GM12874 (cell line): ENCODE data around the gene SH2D3C.

Experiments
- TF ChIP-seq, protein P1 (sequence below): IDR thresholded peaks from 2 replicates; pipeline ENCODE4 v1.5.1; 2011; ENCODE audit warnings: low read depth, mild to moderate bottlenecking, control low read depth, low read length, moderate library complexity; ENCODE audit not compliant: insufficient read depth

The SH2D3C gene

DNA sequence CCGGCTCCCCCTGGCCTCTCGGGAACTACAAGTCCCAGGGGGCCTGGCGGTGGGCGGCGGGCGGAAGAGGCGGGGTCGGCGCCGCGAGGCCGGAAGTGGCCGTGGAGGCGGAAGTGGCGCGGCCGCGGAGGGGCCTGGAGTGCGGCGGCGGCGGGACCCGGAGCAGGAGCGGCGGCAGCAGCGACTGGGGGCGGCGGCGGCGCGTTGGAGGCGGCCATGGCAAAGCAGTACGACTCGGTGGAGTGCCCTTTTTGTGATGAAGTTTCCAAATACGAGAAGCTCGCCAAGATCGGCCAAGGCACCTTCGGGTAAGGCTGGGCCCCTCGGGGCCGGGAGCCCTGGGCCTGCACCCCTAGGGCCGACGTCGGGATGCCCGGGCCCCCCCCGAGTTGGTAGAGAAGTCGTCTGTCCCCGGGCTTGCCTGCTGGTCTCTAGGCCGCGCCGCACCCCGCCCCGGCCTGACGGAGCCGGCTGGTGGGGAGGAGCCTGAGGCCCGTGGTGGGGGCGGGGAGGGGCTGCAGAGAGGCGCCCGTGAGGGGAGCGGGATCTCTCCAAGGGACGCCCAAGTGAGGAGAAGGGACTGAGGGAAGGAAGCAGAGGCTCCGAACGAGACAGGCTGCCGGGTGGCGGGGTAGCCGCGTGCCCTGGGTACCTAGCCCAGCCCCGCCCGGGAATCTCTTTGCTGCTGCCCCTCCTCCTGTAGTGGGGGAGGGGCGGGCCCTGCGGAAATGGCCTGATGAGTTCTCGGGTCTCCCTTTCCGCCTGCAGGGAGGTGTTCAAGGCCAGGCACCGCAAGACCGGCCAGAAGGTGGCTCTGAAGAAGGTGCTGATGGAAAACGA, 7.7 kb upstream of the SH2D3C start, which contains the start of gene CDK9:
CDK9 (plus strand) TSS at position 102 of the 840 bp plus-strand sequence; CDS start at position 217, 115 bp downstream.
- TF ChIP-seq, protein P1, sequence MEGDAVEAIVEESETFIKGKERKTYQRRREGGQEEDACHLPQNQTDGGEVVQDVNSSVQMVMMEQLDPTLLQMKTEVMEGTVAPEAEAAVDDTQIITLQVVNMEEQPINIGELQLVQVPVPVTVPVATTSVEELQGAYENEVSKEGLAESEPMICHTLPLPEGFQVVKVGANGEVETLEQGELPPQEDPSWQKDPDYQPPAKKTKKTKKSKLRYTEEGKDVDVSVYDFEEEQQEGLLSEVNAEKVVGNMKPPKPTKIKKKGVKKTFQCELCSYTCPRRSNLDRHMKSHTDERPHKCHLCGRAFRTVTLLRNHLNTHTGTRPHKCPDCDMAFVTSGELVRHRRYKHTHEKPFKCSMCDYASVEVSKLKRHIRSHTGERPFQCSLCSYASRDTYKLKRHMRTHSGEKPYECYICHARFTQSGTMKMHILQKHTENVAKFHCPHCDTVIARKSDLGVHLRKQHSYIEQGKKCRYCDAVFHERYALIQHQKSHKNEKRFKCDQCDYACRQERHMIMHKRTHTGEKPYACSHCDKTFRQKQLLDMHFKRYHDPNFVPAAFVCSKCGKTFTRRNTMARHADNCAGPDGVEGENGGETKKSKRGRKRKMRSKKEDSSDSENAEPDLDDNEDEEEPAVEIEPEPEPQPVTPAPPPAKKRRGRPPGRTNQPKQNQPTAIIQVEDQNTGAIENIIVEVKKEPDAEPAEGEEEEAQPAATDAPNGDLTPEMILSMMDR = no peak

DNA sequence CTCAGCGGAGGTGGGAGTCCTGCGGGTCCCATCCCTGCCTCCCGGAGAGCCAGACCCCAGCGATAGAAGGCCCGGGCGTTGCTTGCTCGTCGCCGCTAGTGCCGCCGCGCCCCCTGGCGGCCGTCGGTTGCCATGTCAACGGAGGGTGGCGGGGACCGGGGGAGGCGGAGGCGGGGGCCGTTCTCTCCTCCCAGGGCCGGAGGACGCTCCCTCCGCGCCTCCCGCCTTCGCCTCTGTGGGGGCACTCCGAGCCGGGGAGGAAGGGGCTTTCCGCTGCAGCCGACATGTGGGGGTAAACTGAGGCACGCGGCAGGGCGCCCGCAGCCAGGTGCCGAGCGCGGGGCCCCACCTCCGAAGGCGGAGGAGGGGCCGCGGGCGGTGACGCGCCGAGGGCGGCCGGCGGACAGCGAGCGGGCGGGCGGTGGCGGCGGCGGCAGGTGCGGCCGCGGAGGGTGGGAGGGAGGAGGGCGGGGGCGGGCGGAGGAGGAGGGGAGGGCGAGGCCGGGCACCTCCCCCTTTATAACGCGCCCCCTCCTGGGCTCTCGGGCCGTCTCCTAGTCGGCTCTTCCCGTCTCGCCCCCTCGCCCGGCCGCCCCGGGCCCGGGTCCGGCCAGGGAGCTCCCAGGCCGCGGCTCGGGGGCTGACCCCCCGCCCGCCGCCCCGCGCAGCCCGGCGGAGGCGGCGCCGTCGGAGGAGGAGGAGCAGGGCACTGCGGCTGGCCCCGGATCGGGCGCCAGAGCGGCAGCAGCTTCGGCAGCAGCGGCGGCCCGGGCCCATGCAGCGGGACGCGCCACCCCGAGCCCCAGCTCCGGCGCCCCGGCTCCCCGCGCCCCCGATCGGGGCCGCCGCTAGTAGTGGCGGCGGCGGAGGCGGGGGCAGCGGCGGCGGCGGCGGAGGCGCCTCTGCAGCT, 6.8 kb upstream of the SH2D3C start:
- TF ChIP-seq, protein P1 = peak; percentile 91

DNA sequence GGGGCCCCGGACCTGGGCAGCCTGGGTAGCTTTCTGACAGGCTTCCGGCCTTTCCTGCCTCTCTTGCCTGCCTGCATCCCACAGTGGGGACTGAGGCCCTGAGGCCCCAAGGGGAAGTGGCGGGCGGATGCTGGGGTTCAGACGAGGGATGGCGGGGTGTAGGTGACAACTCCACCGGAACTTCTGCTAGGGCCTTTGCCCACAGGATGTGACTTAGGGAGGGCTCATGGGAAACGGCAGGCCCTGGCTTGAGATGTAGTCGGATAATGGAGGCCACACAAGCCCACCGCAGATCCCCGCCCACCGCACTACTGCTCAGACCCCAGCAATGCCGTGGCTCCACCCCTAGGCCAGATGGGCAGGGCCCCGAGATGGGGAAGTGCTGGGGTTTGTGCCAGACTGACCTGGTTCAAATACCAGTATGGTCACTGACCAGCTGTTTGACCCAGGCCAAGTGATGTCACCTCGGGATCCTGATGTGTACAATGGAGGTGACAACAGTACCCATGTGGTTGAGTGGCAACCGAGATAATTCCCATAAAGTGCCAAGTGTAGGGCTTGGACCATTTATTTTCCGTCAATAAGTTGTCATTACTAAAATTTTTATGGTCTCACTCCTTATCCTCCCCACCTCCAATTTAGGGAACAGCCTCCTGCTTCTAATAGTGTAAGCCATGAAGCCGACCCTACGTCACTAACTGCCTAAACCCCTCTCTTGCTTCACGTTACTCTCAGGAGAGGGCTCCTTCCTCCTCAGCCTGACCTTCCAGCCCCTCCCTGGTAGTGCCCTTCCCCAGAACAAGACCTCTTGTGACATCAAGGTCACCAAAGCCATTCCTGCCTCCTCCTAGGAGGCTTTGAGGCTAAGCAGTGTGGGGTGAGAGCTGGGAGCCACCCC, 4.9 kb upstream of the SH2D3C start:
- TF ChIP-seq, protein P1 = no peak

DNA sequence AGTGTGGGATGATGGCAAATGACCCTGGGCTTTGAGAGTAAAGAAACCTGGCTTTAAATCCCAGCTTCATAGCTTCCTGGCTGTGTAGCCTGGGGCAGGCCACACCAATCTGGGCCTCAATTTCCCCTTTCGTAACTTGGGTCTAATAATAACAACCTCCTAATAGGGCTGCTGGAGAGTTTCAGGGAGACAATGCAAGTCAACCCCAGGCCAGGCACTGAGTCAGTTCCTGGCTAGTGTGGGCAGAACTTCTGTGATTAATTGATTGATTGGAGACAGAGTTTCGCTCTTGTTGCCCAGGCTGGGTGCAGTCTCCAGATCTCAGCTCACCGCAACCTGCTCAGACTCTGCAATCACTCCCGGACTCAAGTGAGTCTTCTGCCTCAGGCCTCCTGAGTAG, 3.3 kb upstream of the SH2D3C start:
- TF ChIP-seq, protein P1 = no peak

DNA sequence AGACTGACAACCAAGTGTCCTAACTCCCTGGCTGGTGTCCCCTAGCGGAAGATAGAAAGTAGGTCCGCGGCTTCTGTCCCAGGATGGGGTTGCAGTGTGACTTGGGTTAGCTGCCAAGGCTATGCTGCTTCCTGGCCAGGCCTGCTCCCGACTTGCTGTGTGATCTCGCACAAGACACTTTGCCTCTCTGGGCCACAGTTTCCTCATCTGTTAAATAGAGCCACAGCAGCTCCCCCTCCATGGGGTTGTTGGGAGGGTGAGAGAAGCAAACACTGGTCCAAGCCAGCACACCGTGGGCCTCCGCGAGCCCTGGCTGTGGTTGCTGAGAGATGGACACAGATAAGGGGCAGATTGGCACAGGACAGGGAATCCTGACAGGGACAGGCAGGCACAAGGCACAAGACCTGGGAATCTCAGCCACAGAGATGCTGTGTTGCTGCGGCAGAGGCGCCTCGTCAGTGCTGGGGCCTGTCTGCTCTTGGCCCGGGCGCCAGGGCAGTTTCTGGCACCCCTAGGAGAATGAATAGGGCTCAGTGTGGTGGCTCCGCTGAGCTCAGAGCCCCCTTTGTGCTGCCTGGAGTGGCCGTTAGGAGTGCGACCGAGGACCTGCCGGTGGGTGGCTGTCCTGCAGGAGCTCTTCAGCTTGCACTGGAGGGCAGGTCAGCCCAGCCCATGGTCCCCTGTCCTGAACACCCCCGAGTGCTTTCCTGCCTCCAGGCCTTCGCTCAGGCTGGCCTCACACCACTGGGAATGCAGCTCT, 1.8 kb upstream of the SH2D3C start:
- TF ChIP-seq, protein P1 = no peak

DNA sequence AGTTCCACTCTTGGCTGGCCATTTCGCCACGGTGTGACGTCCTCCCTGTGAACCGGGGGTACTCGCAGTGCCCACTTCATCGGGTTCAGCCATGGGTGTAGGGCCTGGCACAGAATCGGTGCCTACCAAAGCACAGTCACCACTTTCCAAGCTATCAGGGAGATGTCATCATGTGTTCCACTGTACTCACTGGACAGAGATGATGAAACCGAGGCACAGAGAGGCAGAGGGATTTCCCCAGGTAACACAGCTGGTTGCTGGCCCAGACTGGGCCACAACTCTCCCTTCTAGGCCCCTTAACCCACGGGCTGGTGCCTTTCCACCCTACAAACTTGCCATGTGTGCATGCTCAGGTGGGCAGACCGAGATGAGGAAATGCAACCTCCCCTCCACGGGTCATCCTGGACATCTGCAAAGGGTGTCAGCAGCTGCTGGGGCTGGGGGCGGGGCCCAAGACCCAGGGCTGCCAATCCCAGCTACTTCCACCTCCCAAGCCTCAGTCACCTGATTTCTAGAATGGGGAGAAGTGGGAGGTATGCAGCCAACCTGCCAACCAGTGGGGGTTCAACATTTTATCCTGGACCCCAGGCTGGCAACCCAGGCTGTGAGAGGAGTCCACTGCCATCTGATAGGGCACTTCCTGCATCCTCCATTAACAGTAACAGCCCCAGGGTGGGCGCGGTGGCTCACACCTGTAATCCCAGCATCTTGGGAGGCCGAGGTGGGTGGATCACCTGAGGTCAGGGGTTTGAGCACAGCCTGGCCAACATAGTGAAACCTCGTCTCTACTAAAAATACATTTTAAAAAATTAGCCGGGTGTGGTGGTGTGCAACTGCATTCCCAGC, 893 bp upstream of the SH2D3C start:
- TF ChIP-seq, protein P1 = no peak
